GM12878 (cell line): ENCODE measurements around the gene SLC25A39. TPM values are rescaled to one million over a fixed set of nuclear protein-coding genes. Genes with fewer than 3 reads are reported as not detected.

Source experiments
- BACH1 ChIP-seq: fragments of 450-650 bp; IDR thresholded peaks from 2 replicates; pipeline ENCODE4 v1.6.1; 2017; ENCODE audit warnings: mild to moderate bottlenecking, borderline replicate concordance
- CBFB ChIP-seq: IDR thresholded peaks from 2 replicates; pipeline ENCODE4 v1.6.1; 2016; ENCODE audit warnings: antibody characterized with exemption, low read depth
- CHD1 ChIP-seq: IDR thresholded peaks from 2 replicates; pipeline ENCODE4 v1.6.1; 2012; ENCODE audit warnings: low read depth, low read length, improper control_type of control experiment
- FOXK2 ChIP-seq: fragments of 450-650 bp; IDR thresholded peaks from 2 replicates; pipeline ENCODE4 v1.6.1; 2017; ENCODE audit warnings: mild to moderate bottlenecking, moderate library complexity
- IKZF1 ChIP-seq: fragments of 450-650 bp; conservative IDR thresholded peaks from 2 replicates; pipeline ENCODE4 v1.6.1; 2017; ENCODE audit warnings: antibody characterized with exemption, mild to moderate bottlenecking
- MTA2 ChIP-seq: fragments of 450-650 bp; IDR thresholded peaks from 2 replicates; pipeline ENCODE4 v1.6.1; 2016; ENCODE audit warnings: low read depth, mild to moderate bottlenecking, moderate library complexity
- MTA3 ChIP-seq: IDR thresholded peaks from 2 replicates; pipeline ENCODE4 v1.6.1; 2012; ENCODE audit warnings: low read length, inconsistent platforms, borderline replicate concordance
- NRF1 ChIP-seq: conservative IDR thresholded peaks from 2 replicates; pipeline ENCODE4 v1.6.1; 2011; ENCODE audit warnings: mild to moderate bottlenecking, low read depth, low read length, improper control_type of control experiment
- PAX8 ChIP-seq: fragments of 450-650 bp; IDR thresholded peaks from 2 replicates; pipeline ENCODE4 v1.6.1; 2017; ENCODE audit warnings: mild to moderate bottlenecking, moderate library complexity
- PML ChIP-seq: IDR thresholded peaks from 2 replicates; pipeline ENCODE4 v1.6.1; 2012; ENCODE audit warnings: low read length, inconsistent platforms
- RB1 ChIP-seq: fragments of 450-650 bp; formaldehyde crosslinking; IDR thresholded peaks from 2 replicates; pipeline ENCODE4 v1.6.1; 2017; ENCODE audit warnings: mild to moderate bottlenecking, borderline replicate concordance
- RBBP5 ChIP-seq: fragments of 200-600 bp; sonication (generic); conservative IDR thresholded peaks from 2 replicates; pipeline ENCODE4 v1.6.1; 2016
- RELA ChIP-seq: fragments of 450-650 bp; IDR thresholded peaks from 2 replicates; pipeline ENCODE4 v1.8.0; 2014; ENCODE audit warnings: borderline replicate concordance; ENCODE audit not compliant: partially characterized antibody
- RUNX3 ChIP-seq: IDR thresholded peaks from 2 replicates; pipeline ENCODE4 v1.6.1; 2012; ENCODE audit warnings: low read length, inconsistent platforms
- SPI1 ChIP-seq: IDR thresholded peaks from 2 replicates; pipeline ENCODE4 v1.6.1; 2011; ENCODE audit warnings: low read depth, mild to moderate bottlenecking, low read length, moderate library complexity, borderline replicate concordance; ENCODE audit not compliant: insufficient read depth
- STAT1 ChIP-seq: fragments of 450-650 bp; conservative IDR thresholded peaks from 2 replicates; pipeline ENCODE4 v1.6.1; 2014; ENCODE audit warnings: antibody characterized with exemption, mild to moderate bottlenecking
- STAT3 ChIP-seq: IDR thresholded peaks from 2 replicates; pipeline ENCODE4 v1.6.1; 2011; ENCODE audit warnings: low read depth, low read length, improper control_type of control experiment
- ZBED1 ChIP-seq: IDR thresholded peaks from 2 replicates; pipeline ENCODE4 v1.6.1; 2016; ENCODE audit warnings: borderline replicate concordance
- ZNF207 ChIP-seq: fragments of 450-650 bp; IDR thresholded peaks from 2 replicates; pipeline ENCODE4 v1.6.1; 2014; ENCODE audit warnings: antibody characterized with exemption, mild to moderate bottlenecking, borderline replicate concordance
- ZNF24 ChIP-seq: fragments of 450-650 bp; IDR thresholded peaks from 2 replicates; pipeline ENCODE4 v1.6.1; 2017; ENCODE audit warnings: antibody characterized with exemption, mild to moderate bottlenecking
- ZNF274 ChIP-seq: IDR thresholded peaks from one replicate; pipeline ENCODE4 v1.8.0; 2011; ENCODE audit not compliant: insufficient read length, insufficient read depth
- ZNF622 ChIP-seq: fragments of 450-650 bp; IDR thresholded peaks from 2 replicates; pipeline ENCODE4 v1.6.1; 2017; ENCODE audit warnings: mild to moderate bottlenecking, inconsistent platforms
- polyA plus RNA-seq, 11 experiments: library from polyadenylated mRNA; depleted of rRNA in 4 of 11; unstranded in 6 of 11; stranded (reverse) in 5 of 11; fragments of >200 nt; fragmentation: Nextera tagmentation in 4 of 11; fragmentation: Illumina TruSeq in 1 of 11; extraction: Ambion mirVana in 4 of 11; extraction: Trizol in 1 of 11; gene quantifications; 1 replicate in 1 of 11; 2 replicates in 10 of 11; pipeline versions ENCODE4 v1.2.1 to v1.2.3, GENCODE V29; 2011 to 2016; ENCODE audit warnings: inconsistent platforms in 2 of 11, missing spikeins in 2 of 11, low read depth in 1 of 11
- total RNA-seq, 4 experiments: library from RNA; depleted of rRNA in 3 of 4; stranded (reverse); fragments of >200 nt in 3 of 4; fragmentation: Illumina TruSeq in 1 of 4; extraction: Trizol in 1 of 4; gene quantifications; 2 replicates each; pipeline versions ENCODE4 v1.2.1 to v1.2.3, GENCODE V29; 2013 to 2021
- TF ChIP-seq, protein P1 (sequence below): IDR thresholded peaks from 2 replicates; pipeline ENCODE4 v1.6.1; 2012; ENCODE audit warnings: improper control_type of control experiment, low read depth, low read length; ENCODE audit not compliant: insufficient replicate concordance
- TF ChIP-seq, protein P2 (sequence below): IDR thresholded peaks from 2 replicates; pipeline ENCODE4 v1.6.1; 2011; ENCODE audit warnings: low read depth, mild to moderate bottlenecking, low read length, moderate library complexity, borderline replicate concordance; ENCODE audit errors: extremely low read depth
- TF ChIP-seq, protein P3 (sequence below): IDR thresholded peaks from 2 replicates; pipeline ENCODE4 v1.6.1; 2011; ENCODE audit warnings: borderline replicate concordance, low read depth, mild to moderate bottlenecking, moderate library complexity, low read length; ENCODE audit not compliant: insufficient read depth, poor library complexity, severe bottlenecking

SLC25A39 gene
- total and polyA plus RNA-seq, 10 of the 15 experiments (the other 5 are each of a cell fraction or from before 2014, with no cell fraction given) = 3.5 to 270 (median 150) TPM

DNA sequence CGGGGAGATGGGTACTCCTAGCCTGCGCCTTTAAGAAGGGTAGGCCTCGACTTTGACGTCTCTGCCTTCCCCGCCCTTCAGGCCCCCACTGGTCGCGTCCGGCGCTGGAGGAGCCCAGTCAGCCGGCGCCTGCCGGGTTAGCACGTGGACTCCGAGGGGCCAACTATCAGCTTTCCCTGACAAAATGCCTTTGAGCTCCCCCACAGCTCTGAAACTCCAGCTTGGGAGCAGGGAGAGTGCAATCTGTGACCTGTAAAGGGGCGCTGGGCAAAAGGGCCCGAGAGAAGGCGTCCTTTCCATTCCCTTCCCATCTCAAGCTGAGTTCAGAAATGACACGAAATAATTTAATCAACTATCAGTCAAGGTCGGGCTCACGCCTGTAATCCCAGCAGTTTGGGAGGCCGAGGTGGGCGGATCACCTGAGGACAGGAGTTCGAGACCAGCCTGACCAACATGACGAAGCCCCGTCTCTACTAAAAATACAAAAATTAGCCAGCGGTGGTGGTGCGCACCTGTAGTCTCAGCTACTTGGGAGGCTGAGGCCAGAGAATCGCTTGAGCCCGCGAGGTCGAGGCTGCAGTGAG, 2.3 kb upstream of the SLC25A39 start (continued):
- TF ChIP-seq ZNF274 = no peak
- TF ChIP-seq MTA2 = no peak
- no peak for TF ChIP-seq ZNF622
- TF ChIP-seq, protein P1, sequence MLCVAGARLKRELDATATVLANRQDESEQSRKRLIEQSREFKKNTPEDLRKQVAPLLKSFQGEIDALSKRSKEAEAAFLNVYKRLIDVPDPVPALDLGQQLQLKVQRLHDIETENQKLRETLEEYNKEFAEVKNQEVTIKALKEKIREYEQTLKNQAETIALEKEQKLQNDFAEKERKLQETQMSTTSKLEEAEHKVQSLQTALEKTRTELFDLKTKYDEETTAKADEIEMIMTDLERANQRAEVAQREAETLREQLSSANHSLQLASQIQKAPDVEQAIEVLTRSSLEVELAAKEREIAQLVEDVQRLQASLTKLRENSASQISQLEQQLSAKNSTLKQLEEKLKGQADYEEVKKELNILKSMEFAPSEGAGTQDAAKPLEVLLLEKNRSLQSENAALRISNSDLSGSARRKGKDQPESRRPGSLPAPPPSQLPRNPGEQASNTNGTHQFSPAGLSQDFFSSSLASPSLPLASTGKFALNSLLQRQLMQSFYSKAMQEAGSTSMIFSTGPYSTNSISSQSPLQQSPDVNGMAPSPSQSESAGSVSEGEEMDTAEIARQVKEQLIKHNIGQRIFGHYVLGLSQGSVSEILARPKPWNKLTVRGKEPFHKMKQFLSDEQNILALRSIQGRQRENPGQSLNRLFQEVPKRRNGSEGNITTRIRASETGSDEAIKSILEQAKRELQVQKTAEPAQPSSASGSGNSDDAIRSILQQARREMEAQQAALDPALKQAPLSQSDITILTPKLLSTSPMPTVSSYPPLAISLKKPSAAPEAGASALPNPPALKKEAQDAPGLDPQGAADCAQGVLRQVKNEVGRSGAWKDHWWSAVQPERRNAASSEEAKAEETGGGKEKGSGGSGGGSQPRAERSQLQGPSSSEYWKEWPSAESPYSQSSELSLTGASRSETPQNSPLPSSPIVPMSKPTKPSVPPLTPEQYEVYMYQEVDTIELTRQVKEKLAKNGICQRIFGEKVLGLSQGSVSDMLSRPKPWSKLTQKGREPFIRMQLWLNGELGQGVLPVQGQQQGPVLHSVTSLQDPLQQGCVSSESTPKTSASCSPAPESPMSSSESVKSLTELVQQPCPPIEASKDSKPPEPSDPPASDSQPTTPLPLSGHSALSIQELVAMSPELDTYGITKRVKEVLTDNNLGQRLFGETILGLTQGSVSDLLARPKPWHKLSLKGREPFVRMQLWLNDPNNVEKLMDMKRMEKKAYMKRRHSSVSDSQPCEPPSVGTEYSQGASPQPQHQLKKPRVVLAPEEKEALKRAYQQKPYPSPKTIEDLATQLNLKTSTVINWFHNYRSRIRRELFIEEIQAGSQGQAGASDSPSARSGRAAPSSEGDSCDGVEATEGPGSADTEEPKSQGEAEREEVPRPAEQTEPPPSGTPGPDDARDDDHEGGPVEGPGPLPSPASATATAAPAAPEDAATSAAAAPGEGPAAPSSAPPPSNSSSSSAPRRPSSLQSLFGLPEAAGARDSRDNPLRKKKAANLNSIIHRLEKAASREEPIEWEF = no peak
- TF ChIP-seq IKZF1 = peak; percentile 74
- TF ChIP-seq RBBP5 = no peak
- TF ChIP-seq PAX8 = no peak
- TF ChIP-seq SPI1 = no peak
- TF ChIP-seq FOXK2 = no peak
- TF ChIP-seq RELA = peak; percentile 20
- TF ChIP-seq STAT3 = no peak
- no peak for TF ChIP-seq RUNX3
- TF ChIP-seq RB1 = 0 out of 2 replicates have a peak, but pooled peaks have one; percentile 31
- no peak for TF ChIP-seq ZBED1
- no peak for TF ChIP-seq ZNF24
- peak; percentile 86; the same call in 1 of the 2 replicates for TF ChIP-seq STAT1
- TF ChIP-seq NRF1 = no peak
- no peak for TF ChIP-seq BACH1
- TF ChIP-seq CBFB = 0 out of 2 replicates have a peak, but pooled peaks have one; percentile 30
- TF ChIP-seq, protein P2, sequence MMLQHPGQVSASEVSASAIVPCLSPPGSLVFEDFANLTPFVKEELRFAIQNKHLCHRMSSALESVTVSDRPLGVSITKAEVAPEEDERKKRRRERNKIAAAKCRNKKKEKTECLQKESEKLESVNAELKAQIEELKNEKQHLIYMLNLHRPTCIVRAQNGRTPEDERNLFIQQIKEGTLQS = no peak
- TF ChIP-seq ZNF207 = 0 out of 2 replicates have a peak, but pooled peaks have one; percentile 44
- no peak for TF ChIP-seq MTA3
- TF ChIP-seq CHD1 = no peak
- TF ChIP-seq, protein P3, sequence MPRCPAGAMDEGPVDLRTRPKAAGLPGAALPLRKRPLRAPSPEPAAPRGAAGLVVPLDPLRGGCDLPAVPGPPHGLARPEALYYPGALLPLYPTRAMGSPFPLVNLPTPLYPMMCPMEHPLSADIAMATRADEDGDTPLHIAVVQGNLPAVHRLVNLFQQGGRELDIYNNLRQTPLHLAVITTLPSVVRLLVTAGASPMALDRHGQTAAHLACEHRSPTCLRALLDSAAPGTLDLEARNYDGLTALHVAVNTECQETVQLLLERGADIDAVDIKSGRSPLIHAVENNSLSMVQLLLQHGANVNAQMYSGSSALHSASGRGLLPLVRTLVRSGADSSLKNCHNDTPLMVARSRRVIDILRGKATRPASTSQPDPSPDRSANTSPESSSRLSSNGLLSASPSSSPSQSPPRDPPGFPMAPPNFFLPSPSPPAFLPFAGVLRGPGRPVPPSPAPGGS = no peak
- no peak for TF ChIP-seq PML
